ENCODE results near the gene EFCAB13. TPM values are rescaled to one million over a fixed set of nuclear protein-coding genes. Genes with fewer than 3 reads are reported as not detected.
A peak's percentile ranks its signal among the peaks of the same experiment; 100 is the strongest.

EFCAB13 gene
- total RNA-seq, 1 experiment from 2014 or later, result 5.1 TPM

GRCh38 chr17:47301831-47302230 is 21.9 kb upstream of the EFCAB13 start:
- Mint-ChIP-seq H3K36me3 (ENCODE audit: insufficient read depth, unreplicated experiment) (no peaks in the 10 kb centered on the region), H3K4me1 (ENCODE audit: low read depth, unreplicated experiment) (peaks cover 7% of the 10 kb centered on the region), H3K9me3 (ENCODE audit: unreplicated experiment) (no peaks in the 10 kb centered on the region), H3K27me3 (ENCODE audit: insufficient read depth, unreplicated experiment) (no peaks in the 10 kb centered on the region), H3K4me3 (ENCODE audit: unreplicated experiment) (no peak overlapping the region), H3K27ac (ENCODE audit: unreplicated experiment) (no peak overlapping the region)
- no peak for TF ChIP-seq CTCF (IDR thresholded peaks at IDR 0.05; ENCODE audit: insufficient read depth in 1 of 2, low read depth in 1 of 2, low read length in 1 of 2, severe bottlenecking in 1 of 2, unreplicated experiment in 1 of 2)
- H3K36me3 ChIP-seq (ENCODE audit: control insufficient read depth, insufficient read depth, low read length), result no peaks in the 10 kb centered on the region
- no peaks in the 10 kb centered on the region for H3K27me3 ChIP-seq (replicated peaks; ENCODE audit: control insufficient read depth, insufficient read depth, low read length)
- no TSS peak for BruUV-seq (replicated peaks)
- H3K9me3 ChIP-seq, result no peaks in the 10 kb centered on the region
- no peak for DNase-seq
- H3K4me1 ChIP-seq, result peaks cover 14% of the 10 kb centered on the region
- intact Hi-C loops (cut with micrococcal nuclease; ENCODE audit: unreplicated experiment), result no loop called here
- ChIA-PET POLR2A (no interaction called here), CTCF (no interaction called here)
- H3K4me3 ChIP-seq (ENCODE audit: low read depth, low read length), result no peak overlapping the region

- no peaks in the 10 kb centered on the region for H3K9me3 Mint-ChIP-seq (ENCODE audit: unreplicated experiment)
- BruUV-seq (replicated peaks), result no TSS peak
- no peaks in the 10 kb centered on the region for H3K36me3 Mint-ChIP-seq (ENCODE audit: insufficient read depth, unreplicated experiment)
- ChIA-PET POLR2A (no interaction called here), CTCF (interaction anchor here (0.6 to 0.9 kb wide), 2 partner anchors 13 to 64 kb away, joined by 3 to 7 read pairs; no protein-coding TSS in a partner anchor)
- no peak for TF ChIP-seq CTCF (IDR thresholded peaks at IDR 0.05; ENCODE audit: insufficient read depth in 1 of 2, low read depth in 1 of 2, low read length in 1 of 2, severe bottlenecking in 1 of 2, unreplicated experiment in 1 of 2)
- peaks cover 14% of the 10 kb centered on the region for H3K4me1 ChIP-seq
- intact Hi-C loops (cut with micrococcal nuclease; ENCODE audit: unreplicated experiment), result no loop called here
- no peaks in the 10 kb centered on the region for H3K9me3 ChIP-seq
- no peak overlapping the region for H3K27ac Mint-ChIP-seq (ENCODE audit: unreplicated experiment)
- no peaks in the 10 kb centered on the region for H3K36me3 ChIP-seq (ENCODE audit: control insufficient read depth, insufficient read depth, low read length)
- H3K4me3 ChIP-seq (ENCODE audit: low read depth, low read length), result no peak overlapping the region
- no peaks in the 10 kb centered on the region for H3K27me3 ChIP-seq (replicated peaks; ENCODE audit: control insufficient read depth, insufficient read depth, low read length)
- H3K4me1 Mint-ChIP-seq (ENCODE audit: low read depth, unreplicated experiment), result peaks cover 7% of the 10 kb centered on the region
- no peak for DNase-seq
- no peak overlapping the region for H3K4me3 Mint-ChIP-seq (ENCODE audit: unreplicated experiment)
- no peaks in the 10 kb centered on the region for H3K27me3 Mint-ChIP-seq (ENCODE audit: insufficient read depth, unreplicated experiment)
Measured at GRCh38 chr17:47304186-47304585, 19.6 kb upstream of the EFCAB13 start.

- intact Hi-C loops (cut with micrococcal nuclease; ENCODE audit: unreplicated experiment), result no loop called here
- POLR2A ChIA-PET, result interaction anchor here (0.5 kb wide), 1 partner anchor 1691 kb away, joined by 3 read pairs; no protein-coding TSS in a partner anchor
- CTCF ChIA-PET, result interaction anchor here (2.0 kb wide), 1 partner anchor 10 kb away, joined by 6 read pairs; no protein-coding TSS in a partner anchor
Measured at GRCh38 chr17:47305302-47305923, 18.3 kb upstream of the EFCAB13 start.

More at GRCh38 chr17:47305302-47305923, 18.3 kb upstream of the EFCAB13 start:
- TF ChIP-seq CTCF (IDR thresholded peaks at IDR 0.05; ENCODE audit: insufficient read depth in 1 of 2, low read depth in 1 of 2, low read length in 1 of 2, severe bottlenecking in 1 of 2, unreplicated experiment in 1 of 2), result no peak
- no peaks in the 10 kb centered on the region for H3K27me3 Mint-ChIP-seq (ENCODE audit: insufficient read depth, unreplicated experiment)
- Histone ChIP-seq H3K9me3 (no peaks in the 10 kb centered on the region), H3K27me3 (replicated peaks; ENCODE audit: control insufficient read depth, insufficient read depth, low read length) (no peaks in the 10 kb centered on the region), H3K4me3 (ENCODE audit: low read depth, low read length) (no peak overlapping the region), H3K36me3 (ENCODE audit: control insufficient read depth, insufficient read depth, low read length) (no peaks in the 10 kb centered on the region), H3K4me1 (peaks cover 14% of the 10 kb centered on the region)
- no TSS peak for BruUV-seq (replicated peaks)
- H3K4me1 Mint-ChIP-seq (ENCODE audit: low read depth, unreplicated experiment), result peaks cover 7% of the 10 kb centered on the region
- peak in 1 of 2 experiments; percentile 15 for DNase-seq
- H3K4me3 Mint-ChIP-seq (ENCODE audit: unreplicated experiment), result no peak overlapping the region
- H3K9me3 Mint-ChIP-seq (ENCODE audit: unreplicated experiment), result no peaks in the 10 kb centered on the region
- no peaks in the 10 kb centered on the region for H3K36me3 Mint-ChIP-seq (ENCODE audit: insufficient read depth, unreplicated experiment)
- no peak overlapping the region for H3K27ac Mint-ChIP-seq (ENCODE audit: unreplicated experiment)

All from Caco-2 (cell line).